ENCODE results near the gene SLC22A3.

The SLC22A3 gene

DNA sequence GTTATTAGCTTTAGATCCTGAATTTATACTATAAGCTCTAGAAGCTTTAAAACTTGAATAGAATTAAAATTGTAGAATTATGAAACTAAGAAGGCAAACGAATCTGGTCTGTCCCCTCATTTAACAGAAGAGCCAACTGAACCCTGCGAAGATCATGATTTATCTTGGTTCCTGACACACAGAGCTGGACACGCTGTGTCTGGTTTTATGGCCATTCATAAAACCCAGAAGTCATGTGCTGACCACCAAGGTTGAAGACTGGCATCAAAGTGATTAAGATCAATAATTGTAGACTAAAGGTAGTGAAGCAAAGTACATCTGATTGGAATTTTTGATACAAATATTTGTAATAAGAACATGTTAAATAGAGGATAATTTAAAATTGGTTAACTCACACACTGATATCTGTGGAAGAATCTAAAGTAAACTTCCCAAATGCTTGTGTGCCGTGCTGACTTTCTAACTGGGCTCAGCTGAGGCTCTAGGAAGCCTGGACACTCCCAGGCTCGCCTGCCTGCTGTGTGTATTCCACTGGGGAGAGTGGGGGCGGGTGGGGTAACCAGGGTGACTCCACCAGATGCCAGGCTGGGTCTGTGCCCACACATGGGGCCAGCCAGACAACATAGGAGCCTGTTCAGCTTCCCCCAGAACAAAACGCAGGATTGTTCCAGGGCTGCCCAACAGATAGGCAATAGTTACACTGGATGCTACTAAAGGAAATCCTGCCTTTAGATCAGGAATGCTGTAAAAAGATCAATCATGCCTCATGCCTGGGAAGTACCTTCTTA is 42.1 kb upstream of the SLC22A3 start:
- TF ChIP-seq, protein P1, sequence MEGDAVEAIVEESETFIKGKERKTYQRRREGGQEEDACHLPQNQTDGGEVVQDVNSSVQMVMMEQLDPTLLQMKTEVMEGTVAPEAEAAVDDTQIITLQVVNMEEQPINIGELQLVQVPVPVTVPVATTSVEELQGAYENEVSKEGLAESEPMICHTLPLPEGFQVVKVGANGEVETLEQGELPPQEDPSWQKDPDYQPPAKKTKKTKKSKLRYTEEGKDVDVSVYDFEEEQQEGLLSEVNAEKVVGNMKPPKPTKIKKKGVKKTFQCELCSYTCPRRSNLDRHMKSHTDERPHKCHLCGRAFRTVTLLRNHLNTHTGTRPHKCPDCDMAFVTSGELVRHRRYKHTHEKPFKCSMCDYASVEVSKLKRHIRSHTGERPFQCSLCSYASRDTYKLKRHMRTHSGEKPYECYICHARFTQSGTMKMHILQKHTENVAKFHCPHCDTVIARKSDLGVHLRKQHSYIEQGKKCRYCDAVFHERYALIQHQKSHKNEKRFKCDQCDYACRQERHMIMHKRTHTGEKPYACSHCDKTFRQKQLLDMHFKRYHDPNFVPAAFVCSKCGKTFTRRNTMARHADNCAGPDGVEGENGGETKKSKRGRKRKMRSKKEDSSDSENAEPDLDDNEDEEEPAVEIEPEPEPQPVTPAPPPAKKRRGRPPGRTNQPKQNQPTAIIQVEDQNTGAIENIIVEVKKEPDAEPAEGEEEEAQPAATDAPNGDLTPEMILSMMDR (IDR thresholded peaks at IDR 0.05; ENCODE audit: extremely low read depth, insufficient read depth, missing control alignments), result no peak

DNA sequence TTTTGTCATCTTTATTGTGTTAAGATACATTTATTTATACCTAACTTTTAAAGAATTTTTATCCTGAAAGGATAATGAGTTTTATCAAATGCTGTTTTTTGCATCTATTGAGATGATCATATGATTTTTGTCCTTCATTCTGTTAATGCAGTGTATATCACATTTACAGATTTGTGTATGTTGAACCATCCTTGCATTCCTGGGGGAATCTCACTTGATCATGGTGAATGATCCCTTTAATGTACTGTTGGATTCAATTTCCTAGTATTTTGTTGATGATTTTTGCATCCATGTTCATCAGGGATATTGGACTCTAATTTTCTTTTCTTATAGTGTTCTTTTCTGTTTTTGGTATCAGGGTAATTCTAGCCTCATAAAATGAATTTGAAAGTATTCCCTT is 38.5 kb upstream of the SLC22A3 start:
- no peak for DNase-seq (ENCODE audit: low spot score)
- TF ChIP-seq, protein P1 (IDR thresholded peaks at IDR 0.05; ENCODE audit: extremely low read depth, insufficient read depth, missing control alignments), result no peak
- in situ Hi-C loops (cut with MboI; ENCODE audit: low pct_unique_long_range_greater_than_20kb, low sequenced_read_pairs, unreplicated experiment), result no loop called here

More for the DNA sequence above, 42.1 kb upstream of the SLC22A3 start:
- in situ Hi-C loops (cut with MboI; ENCODE audit: low pct_unique_long_range_greater_than_20kb, low sequenced_read_pairs, unreplicated experiment), result no loop called here
- no peak for DNase-seq (ENCODE audit: low spot score)

DNA sequence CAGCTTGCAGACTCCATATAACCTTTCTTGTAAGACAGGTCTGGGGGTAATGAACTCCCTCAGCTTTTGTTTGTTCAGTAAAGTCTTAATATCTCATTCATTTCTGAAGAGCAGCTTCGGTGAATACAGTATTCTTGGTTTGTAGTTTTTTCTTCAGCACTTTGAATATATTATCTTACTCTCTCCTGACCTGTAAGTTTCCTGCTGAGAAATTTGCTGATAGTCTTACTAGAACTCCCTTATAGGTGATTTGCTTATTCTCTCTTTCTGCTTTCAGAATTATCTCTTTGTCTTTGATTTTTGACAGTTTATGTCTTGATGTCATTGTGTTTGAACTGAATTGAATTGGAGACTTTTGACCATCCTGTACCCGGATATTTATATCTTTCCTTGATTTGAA is 35.3 kb upstream of the SLC22A3 start:
- in situ Hi-C loops (cut with MboI; ENCODE audit: low pct_unique_long_range_greater_than_20kb, low sequenced_read_pairs, unreplicated experiment), result no loop called here
- TF ChIP-seq, protein P1 (IDR thresholded peaks at IDR 0.05; ENCODE audit: extremely low read depth, insufficient read depth, missing control alignments), result no peak
- DNase-seq (ENCODE audit: low spot score), result no peak

DNA sequence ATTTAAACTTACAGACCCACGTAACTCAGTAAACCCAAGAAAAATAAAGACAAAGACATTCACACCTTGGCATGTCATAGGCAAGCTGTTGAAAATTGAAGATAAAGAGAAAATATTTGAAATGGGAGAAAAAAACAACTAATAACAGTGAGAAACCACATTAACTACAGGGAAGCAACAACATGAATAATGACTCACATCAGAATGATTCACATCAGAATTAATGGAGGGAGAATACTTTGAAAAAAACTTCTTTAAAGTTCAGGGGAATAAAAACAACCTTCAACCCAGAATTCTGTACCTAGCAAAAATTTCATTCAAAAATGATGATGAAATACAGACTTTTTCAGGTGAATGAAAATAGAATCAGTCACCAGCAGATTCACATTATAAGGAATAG is 32.9 kb upstream of the SLC22A3 start:
- in situ Hi-C loops (cut with MboI; ENCODE audit: low pct_unique_long_range_greater_than_20kb, low sequenced_read_pairs, unreplicated experiment), result no loop called here
- TF ChIP-seq, protein P1 (IDR thresholded peaks at IDR 0.05; ENCODE audit: extremely low read depth, insufficient read depth, missing control alignments), result no peak
- DNase-seq (ENCODE audit: low spot score), result no peak

DNA sequence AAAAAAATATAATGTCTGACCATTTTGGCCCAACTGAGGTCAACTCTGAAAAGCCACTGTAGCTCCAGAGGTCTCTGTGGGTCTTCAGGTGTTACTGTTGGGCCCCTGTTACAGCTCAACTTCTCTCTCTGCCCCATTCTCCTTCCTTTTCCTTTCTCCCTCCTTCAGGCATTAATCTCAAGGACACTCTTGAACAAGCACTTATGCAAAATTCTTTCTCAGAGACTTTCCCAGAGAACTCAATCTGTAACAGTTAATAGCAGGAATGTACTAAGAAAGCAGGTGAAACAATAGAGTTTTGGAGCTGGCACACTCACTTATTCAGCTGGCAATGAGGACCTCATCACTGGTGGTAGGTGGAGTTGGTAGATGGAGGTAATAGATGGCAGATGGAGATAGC is 31.9 kb upstream of the SLC22A3 start:
- TF ChIP-seq, protein P1 (IDR thresholded peaks at IDR 0.05; ENCODE audit: extremely low read depth, insufficient read depth, missing control alignments), result no peak
- in situ Hi-C loops (cut with MboI; ENCODE audit: low pct_unique_long_range_greater_than_20kb, low sequenced_read_pairs, unreplicated experiment), result no loop called here
- DNase-seq (ENCODE audit: low spot score), result no peak

DNA sequence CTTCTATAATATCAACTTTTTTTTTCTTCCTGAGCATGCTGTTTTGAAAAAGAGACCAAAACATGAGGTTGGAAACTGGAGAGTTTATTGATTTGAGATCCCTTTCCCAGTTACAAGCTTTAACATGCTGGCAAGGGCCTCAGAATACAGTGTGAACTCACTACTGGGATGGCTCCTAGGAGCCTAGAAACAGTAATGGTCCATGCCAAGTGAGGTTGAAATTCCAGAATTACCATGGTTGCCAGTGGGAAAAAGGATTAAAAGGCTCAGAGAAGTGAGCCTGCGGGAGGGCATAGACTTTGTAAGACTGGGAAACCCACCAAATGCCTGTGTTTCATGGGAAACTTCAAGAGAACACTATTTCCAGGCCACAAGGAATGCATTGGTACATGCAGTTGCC is 28.9 kb upstream of the SLC22A3 start:
- DNase-seq (ENCODE audit: low spot score), result no peak
- TF ChIP-seq, protein P1 (IDR thresholded peaks at IDR 0.05; ENCODE audit: extremely low read depth, insufficient read depth, missing control alignments), result no peak
- in situ Hi-C loops (cut with MboI; ENCODE audit: low pct_unique_long_range_greater_than_20kb, low sequenced_read_pairs, unreplicated experiment), result no loop called here

Measured in GM13977 (cell line).